HG03159 (cell line): Measurements from ENCODE around the gene KRTAP4-1.
"Not testable (repeated sequence)": the region's sequence is repeated elsewhere in the genome, so short reads cannot be mapped to it uniquely, and the experiment has no call there.

Source experiments
- ATAC-seq: cut with Tn5 transposase; IDR thresholded peaks from one replicate; pipeline ENCODE4 v1.9.1; 2021; ENCODE audit warnings: mild to moderate bottlenecking, moderate library complexity; ENCODE audit not compliant: unreplicated experiment

Gene KRTAP4-1

GRCh38 chr17:41184480-41184961, at the start of gene KRTAP4-1:
KRTAP4-1 (minus strand) TSS chr17:41184911; CDS start chr17:41184854, 57 bp downstream.
- ATAC-seq: no peak

- not testable (repeated sequence) for ATAC-seq
Measured at GRCh38 chr17:41232399-41233105, 47.8 kb upstream of the KRTAP4-1 start, which contains the start of gene KRTAP9-3. KRTAP9-3 (plus strand) TSS chr17:41232449; CDS start chr17:41232502, 53 bp downstream.

GRCh38 chr17:41231731-41232130, 47.0 kb upstream of the KRTAP4-1 start:
- no peak for ATAC-seq

- no peak for ATAC-seq
Measured at GRCh38 chr17:41230094-41230493, 45.4 kb upstream of the KRTAP4-1 start.

- not testable (repeated sequence) for ATAC-seq
Measured at GRCh38 chr17:41226598-41227095, 41.9 kb upstream of the KRTAP4-1 start, which contains the start of gene KRTAP9-2. KRTAP9-2 (plus strand) TSS chr17:41226648; CDS start chr17:41226655, 7 bp downstream.

- ATAC-seq: no peak
Measured at GRCh38 chr17:41226051-41226450, 41.3 kb upstream of the KRTAP4-1 start.

- ATAC-seq: no peak
Measured at GRCh38 chr17:41223821-41224220, 39.1 kb upstream of the KRTAP4-1 start.

- ATAC-seq: no peak
Measured at GRCh38 chr17:41215681-41216080, 31.0 kb upstream of the KRTAP4-1 start.

GRCh38 chr17:41212524-41213169, 27.9 kb upstream of the KRTAP4-1 start:
- no peak for ATAC-seq

- no peak for ATAC-seq
Measured at GRCh38 chr17:41211845-41212466, 27.2 kb upstream of the KRTAP4-1 start.

GRCh38 chr17:41199421-41200078, 14.8 kb upstream of the KRTAP4-1 start:
- ATAC-seq: no peak

- no peak for ATAC-seq
Measured at GRCh38 chr17:41196068-41196467, 11.4 kb upstream of the KRTAP4-1 start.

- ATAC-seq: no peak
Measured at GRCh38 chr17:41190328-41190727, 5.6 kb upstream of the KRTAP4-1 start.

GRCh38 chr17:41189837-41190318, 5.2 kb upstream of the KRTAP4-1 start, which contains the start of gene KRTAP9-1:
KRTAP9-1 (plus strand) TSS chr17:41189887; CDS start chr17:41189887, 0 bp downstream.
- not testable (repeated sequence) for ATAC-seq

GRCh38 chr17:41186872-41187271, 2.2 kb upstream of the KRTAP4-1 start:
- no peak for ATAC-seq

- no peak for ATAC-seq
Measured at GRCh38 chr17:41185001-41185400, 290 bp upstream of the KRTAP4-1 start.

- ATAC-seq: no peak
Measured at GRCh38 chr17:41178843-41179616, 5.7 kb downstream of the KRTAP4-1 start.

- no peak for ATAC-seq
Measured at GRCh38 chr17:41178341-41178740, 6.4 kb downstream of the KRTAP4-1 start.

GRCh38 chr17:41177727-41178271, 6.9 kb downstream of the KRTAP4-1 start, which contains the start of gene KRTAP4-2:
KRTAP4-2 (minus strand) TSS chr17:41178221; CDS start chr17:41178164, 57 bp downstream.
- ATAC-seq: no peak
